GM08714 (cell line): ENCODE results near the gene LRRIQ1.
A peak's percentile ranks its signal among the peaks of the same experiment; 100 is the strongest.

Experiments used
- H3K4me3 ChIP-seq: fragments of 200-500 bp; sonication (Bioruptor generic); 2 replicates; pipeline ENCODE4 v1.5.1; 2014; ENCODE audit warnings: mild to moderate bottlenecking, low read length, inconsistent platforms
- ZNF274 ChIP-seq: IDR thresholded peaks from 2 replicates; pipeline ENCODE4 v1.6.1; 2012; ENCODE audit warnings: mild to moderate bottlenecking, low read depth, low read length

The LRRIQ1 gene

GRCh38 chr12:85278598-85279448 lies 242.7 kb downstream of the LRRIQ1 start:
- no peak for TF ChIP-seq ZNF274
- H3K4me3 ChIP-seq = no peak overlapping the region

GRCh38 chr12:85279449-85280164 lies 243.5 kb downstream of the LRRIQ1 start:
- TF ChIP-seq ZNF274 = no peak
- peak overlapping the region; percentile 52 for H3K4me3 ChIP-seq

GRCh38 chr12:85280165-85280983 lies 244.2 kb downstream of the LRRIQ1 start, which contains the start of gene ALX1:
Gene ALX1 (plus strand): TSS chr12:85280220. CDS start chr12:85280262, 42 bp downstream.
- TF ChIP-seq ZNF274 = no peak
- H3K4me3 ChIP-seq = peak within 1 kb of the TSS; percentile 52

GRCh38 chr12:85280984-85281630 lies 245.0 kb downstream of the LRRIQ1 start:
- H3K4me3 ChIP-seq = peak overlapping the region; percentile 52
- no peak for TF ChIP-seq ZNF274

GRCh38 chr12:85281636-85282312 lies 245.6 kb downstream of the LRRIQ1 start:
- H3K4me3 ChIP-seq = peak overlapping the region; percentile 52; the same call in 1 of the 2 replicates
- no peak for TF ChIP-seq ZNF274

- no peak for TF ChIP-seq ZNF274
- H3K4me3 ChIP-seq = no peak overlapping the region
Measured at GRCh38 chr12:85283560-85283959, 247.4 kb downstream of the LRRIQ1 start.
